GM12801 (cell line): Measurements from ENCODE around the gene SNRPD2.

Experiments used
- TF ChIP-seq, protein P1 (sequence below): IDR thresholded peaks from one replicate; pipeline ENCODE4 v1.5.1; 2011; ENCODE audit warnings: control low read depth; ENCODE audit not compliant: insufficient read length; ENCODE audit errors: extremely low read depth

The SNRPD2 gene

DNA sequence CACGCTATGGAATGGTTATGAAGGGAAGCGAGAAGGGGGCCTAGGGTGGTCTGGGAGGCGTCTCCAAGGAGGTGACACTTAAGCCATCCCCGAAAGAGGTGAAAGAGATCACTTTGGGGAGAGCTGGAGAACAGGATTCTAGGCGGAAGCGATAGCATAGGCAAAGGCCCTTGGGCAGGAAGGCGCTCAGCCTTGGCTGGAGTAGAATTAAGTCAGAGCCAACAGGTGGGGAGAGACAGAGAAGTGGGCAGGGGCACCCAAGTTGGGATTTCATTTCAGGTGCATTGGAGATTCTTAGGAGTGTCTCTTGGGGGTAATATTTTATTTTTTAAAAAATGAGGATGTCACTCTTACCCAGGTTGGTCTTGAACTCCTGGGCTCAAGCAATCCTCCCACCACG lies 9.6 kb downstream of the SNRPD2 start:
- TF ChIP-seq, protein P1, sequence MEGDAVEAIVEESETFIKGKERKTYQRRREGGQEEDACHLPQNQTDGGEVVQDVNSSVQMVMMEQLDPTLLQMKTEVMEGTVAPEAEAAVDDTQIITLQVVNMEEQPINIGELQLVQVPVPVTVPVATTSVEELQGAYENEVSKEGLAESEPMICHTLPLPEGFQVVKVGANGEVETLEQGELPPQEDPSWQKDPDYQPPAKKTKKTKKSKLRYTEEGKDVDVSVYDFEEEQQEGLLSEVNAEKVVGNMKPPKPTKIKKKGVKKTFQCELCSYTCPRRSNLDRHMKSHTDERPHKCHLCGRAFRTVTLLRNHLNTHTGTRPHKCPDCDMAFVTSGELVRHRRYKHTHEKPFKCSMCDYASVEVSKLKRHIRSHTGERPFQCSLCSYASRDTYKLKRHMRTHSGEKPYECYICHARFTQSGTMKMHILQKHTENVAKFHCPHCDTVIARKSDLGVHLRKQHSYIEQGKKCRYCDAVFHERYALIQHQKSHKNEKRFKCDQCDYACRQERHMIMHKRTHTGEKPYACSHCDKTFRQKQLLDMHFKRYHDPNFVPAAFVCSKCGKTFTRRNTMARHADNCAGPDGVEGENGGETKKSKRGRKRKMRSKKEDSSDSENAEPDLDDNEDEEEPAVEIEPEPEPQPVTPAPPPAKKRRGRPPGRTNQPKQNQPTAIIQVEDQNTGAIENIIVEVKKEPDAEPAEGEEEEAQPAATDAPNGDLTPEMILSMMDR, result no peak

GRCh38 chr19:45681391-45682015 lies 10.2 kb downstream of the SNRPD2 start:
- TF ChIP-seq, protein P1, result no peak

GRCh38 chr19:45677351-45678230 lies 14.2 kb downstream of the SNRPD2 start:
- TF ChIP-seq, protein P1, result no peak

- TF ChIP-seq, protein P1, result no peak
These were observed 14.9 kb downstream of the SNRPD2 start for GRCh38 chr19:45676851-45677263.

- TF ChIP-seq, protein P1, result no peak
These were observed 16.8 kb downstream of the SNRPD2 start for GRCh38 chr19:45674946-45675345.

DNA sequence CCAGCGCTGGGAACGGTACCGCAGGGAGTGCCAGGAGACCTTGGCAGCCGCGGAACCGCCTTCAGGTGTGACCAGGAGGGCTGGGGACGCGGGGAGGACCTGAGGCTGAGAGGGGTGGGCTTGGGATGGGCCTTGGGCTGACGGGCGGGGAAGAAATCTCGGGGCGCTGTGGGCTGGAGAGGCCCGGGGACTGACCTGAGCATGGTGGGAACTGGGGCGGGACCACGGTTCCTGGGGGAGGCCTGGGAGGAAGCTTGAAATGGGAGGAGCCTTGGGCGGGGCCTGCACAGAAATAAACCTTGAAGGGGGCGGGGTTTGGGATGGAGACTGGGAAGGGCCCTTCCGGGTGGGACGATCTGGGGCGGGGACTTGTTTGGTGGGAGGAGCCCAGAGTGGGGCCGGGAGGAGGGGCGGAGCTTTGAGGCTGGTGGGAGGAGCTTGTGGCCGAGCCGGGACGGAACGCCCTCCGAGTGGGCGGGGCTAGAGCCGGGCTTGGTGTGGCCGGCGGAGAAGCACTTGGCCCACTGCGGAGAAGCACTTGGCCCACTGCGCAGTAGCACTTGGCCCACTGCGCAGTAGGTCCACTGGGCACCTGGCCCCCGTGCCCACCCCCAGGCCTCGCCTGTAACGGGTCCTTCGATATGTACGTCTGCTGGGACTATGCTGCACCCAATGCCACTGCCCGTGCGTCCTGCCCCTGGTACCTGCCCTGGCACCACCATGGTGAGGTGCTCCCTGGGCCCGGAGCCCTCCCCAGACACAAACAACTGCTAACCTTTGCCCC lies 20.9 kb downstream of the SNRPD2 start:
- TF ChIP-seq, protein P1, result no peak

- TF ChIP-seq, protein P1, result no peak
These were observed 23.3 kb downstream of the SNRPD2 start for GRCh38 chr19:45668342-45668871.
